Head of caudate nucleus (tissue), 42 donors: Measurements from ENCODE around the gene RLBP1.

ENCODE experiments used
- DNase-seq, 42 donors: peaks; one replicate each; pipeline versions ENCODE4 v3.0.0 to v3.0.0-alpha.2; 2020 to 2021; ENCODE audit warnings: mixed read lengths in 7 of 42
- intact Hi-C: fragments of 100-400 bp; cut with DNase I; formaldehyde crosslinking; loops from one replicate; pipeline ENCODE4 v1.15.0; 2022

RLBP1 gene

GRCh38 chr15:89165677-89166076 lies 55.7 kb downstream of the RLBP1 start:
- peak in 2 of 42 donors; percentile 25 to 40 for DNase-seq
- intact Hi-C loops: no loop called here

DNA sequence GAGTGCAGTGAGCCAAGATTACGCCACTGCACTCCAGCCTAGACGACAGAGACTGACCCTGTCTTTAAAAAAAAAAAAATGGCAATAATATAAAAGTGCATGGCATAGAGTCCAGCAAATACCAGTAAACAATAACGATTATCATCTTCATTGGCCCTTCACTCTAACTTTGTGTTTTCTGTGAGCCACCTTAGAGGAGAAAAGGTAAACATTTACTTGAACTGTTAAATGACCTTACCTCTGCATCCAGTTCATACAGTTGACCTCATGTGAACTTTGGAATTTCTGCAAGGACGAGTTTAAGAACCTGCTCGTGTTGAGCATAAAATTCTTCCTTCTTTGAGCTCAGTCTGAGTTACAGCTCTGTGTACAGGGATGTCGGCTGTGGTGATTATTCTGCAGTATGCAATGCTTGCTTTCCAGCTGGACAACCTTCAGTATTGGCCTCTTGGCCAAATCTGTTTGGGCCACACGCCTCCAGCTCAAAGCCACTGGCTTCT lies 56.6 kb downstream of the RLBP1 start:
- DNase-seq: peak in 1 of 42 donors; percentile 34
- intact Hi-C loops: no loop called here

- intact Hi-C loops: no loop called here
- DNase-seq: no peak
Observed at GRCh38 chr15:89163271-89164055, 57.9 kb downstream of the RLBP1 start.

GRCh38 chr15:89161666-89162065 lies 59.7 kb downstream of the RLBP1 start:
- intact Hi-C loops: no loop called here
- no peak for DNase-seq
